Esophagus mucosa (tissue), 1 donor: Measurements from ENCODE around the gene CEPT1. TPM values are rescaled to one million over a fixed set of nuclear protein-coding genes. Genes with fewer than 3 reads are reported as not detected.

Experiments
- ATAC-seq: fragments of 200-7000 bp; cut with Tn5 transposase; one replicate; pipeline ENCODE4 v1.9.1; 2020
- total RNA-seq: library from RNA; stranded (reverse); gene quantifications from one replicate; pipeline ENCODE4 v1.2.4, GENCODE V29; 2023
- donor health status: DM: yes; HTN: yes; CAD: no.

The CEPT1 gene
- total RNA-seq, 1 donor from 2014 or later: 23.3 TPM

- ATAC-seq: no peak
Observed at GRCh38 chr1:111228748-111229126, 88.7 kb downstream of the CEPT1 start.

- no peak for ATAC-seq
Observed at GRCh38 chr1:111232134-111232533, 92.1 kb downstream of the CEPT1 start.

- no peak for ATAC-seq
Observed at GRCh38 chr1:111234258-111234657, 94.2 kb downstream of the CEPT1 start.

Other genes starting within 250 kb of the CEPT1 start
- 7.1 TPM for gene LRIF1, start 176.3 kb upstream of the CEPT1 start, total RNA-seq
- 22.0 TPM for gene DRAM2, start 130 bp upstream of the CEPT1 start, total RNA-seq
- 47.5 TPM for gene DENND2D, start 60.4 kb downstream of the CEPT1 start, total RNA-seq
- gene CHI3L2, start 87.5 kb downstream of the CEPT1 start, total RNA-seq: 7.7 TPM
- not detected for gene CHIA, start 150.6 kb downstream of the CEPT1 start, total RNA-seq